ENCODE results near the gene MAP3K15. TPM values are rescaled to one million over a fixed set of nuclear protein-coding genes. Genes with fewer than 3 reads are reported as not detected.
"Not testable (repeated sequence)": the region's sequence is repeated elsewhere in the genome, so short reads cannot be mapped to it uniquely, and the experiment has no call there.

Gene MAP3K15
- total RNA-seq, 4 donors from 2014 or later = not detected

GRCh38 chrX:19517965-19518364 lies 2.7 kb upstream of the MAP3K15 start:
- peaks cover 3% of the 10 kb centered on the region for H3K27me3 ChIP-seq
- H3K9me3 ChIP-seq = no peaks in the 10 kb centered on the region
- 80 to 90% methylated on average over 4 of the region's 4 CpGs for WGBS, 2 donors
- no peak overlapping the region for H3K27ac ChIP-seq
- no peak for DNase-seq
- H3K4me1 ChIP-seq = peaks cover 0 to 8% of the 10 kb centered on the region in 2 donors
- no peaks in the 10 kb centered on the region for H3K36me3 ChIP-seq
- intact Hi-C loops (cut with DNase I) = no loop called here
- H3K4me3 ChIP-seq (replicated peaks in 1 of 3) = no peak overlapping the region
- TF ChIP-seq CTCF (IDR thresholded peaks at IDR 0.05) (no peak), POLR2A (IDR thresholded peaks at IDR 0.05) (no peak)

- H3K27ac ChIP-seq = no peak overlapping the region
- peak overlapping the region in 1 of 3 donors; percentile 12 for H3K4me3 ChIP-seq (replicated peaks in 1 of 3)
- H3K27me3 ChIP-seq = peaks cover 3% of the 10 kb centered on the region
- no peaks in the 10 kb centered on the region for H3K36me3 ChIP-seq
- peaks cover 0 to 8% of the 10 kb centered on the region in 2 donors for H3K4me1 ChIP-seq
- H3K9me3 ChIP-seq = no peaks in the 10 kb centered on the region
- intact Hi-C loops (cut with DNase I) = no loop called here
- DNase-seq = no peak
- TF ChIP-seq CTCF (IDR thresholded peaks at IDR 0.05) = no peak
- TF ChIP-seq POLR2A (IDR thresholded peaks at IDR 0.05) = no peak
- 7 to 9% methylated on average over 20 to 23 of the region's 23 CpGs for WGBS, 2 donors
Measured at GRCh38 chrX:19515615-19516105, 352 bp upstream of the MAP3K15 start.

- peak; percentile 49 to 67 for DNase-seq
- Histone ChIP-seq H3K36me3 (no peaks in the 10 kb centered on the region), H3K27ac (no peak overlapping the region), H3K9me3 (no peaks in the 10 kb centered on the region), H3K4me1 (peaks cover 0 to 8% of the 10 kb centered on the region in 2 donors), H3K4me3 (replicated peaks in 1 of 3) (no peak overlapping the region), H3K27me3 (peaks cover 3% of the 10 kb centered on the region)
- TF ChIP-seq CTCF (IDR thresholded peaks at IDR 0.05) = no peak
- no peak for TF ChIP-seq POLR2A (IDR thresholded peaks at IDR 0.05)
- 13 to 14% methylated on average over 2 to 4 of the region's 4 CpGs for WGBS, 2 donors
- intact Hi-C loops (cut with DNase I) = no loop called here
Measured at GRCh38 chrX:19513383-19513782, 1.9 kb downstream of the MAP3K15 start.

GRCh38 chrX:19512961-19513360 lies 2.3 kb downstream of the MAP3K15 start:
- WGBS, 2 donors = 14 to 16% methylated on average over 8 to 9 of the region's 9 CpGs
- TF ChIP-seq CTCF (IDR thresholded peaks at IDR 0.05) (no peak), POLR2A (IDR thresholded peaks at IDR 0.05) (no peak)
- DNase-seq = peak in 1 of 2 donors; percentile 11
- no peak overlapping the region for H3K27ac ChIP-seq
- H3K4me3 ChIP-seq (replicated peaks in 1 of 3) = no peak overlapping the region
- no peaks in the 10 kb centered on the region for H3K9me3 ChIP-seq
- intact Hi-C loops (cut with DNase I) = no loop called here
- no peaks in the 10 kb centered on the region for H3K36me3 ChIP-seq
- peaks cover 3% of the 10 kb centered on the region for H3K27me3 ChIP-seq
- H3K4me1 ChIP-seq = peaks cover 0 to 8% of the 10 kb centered on the region in 2 donors

- intact Hi-C loops (cut with DNase I) = no loop called here
- no peak for TF ChIP-seq POLR2A (IDR thresholded peaks at IDR 0.05)
- H3K27me3 ChIP-seq = peaks cover 3% of the 10 kb centered on the region
- DNase-seq = no peak
- no peaks in the 10 kb centered on the region for H3K36me3 ChIP-seq
- no peak overlapping the region for H3K27ac ChIP-seq
- WGBS, 2 donors = 85 to 88% methylated on average over 8 of the region's 8 CpGs
- H3K4me1 ChIP-seq = peaks cover 0 to 8% of the 10 kb centered on the region in 2 donors
- no peaks in the 10 kb centered on the region for H3K9me3 ChIP-seq
- no peak overlapping the region for H3K4me3 ChIP-seq (replicated peaks in 1 of 3)
Measured at GRCh38 chrX:19512359-19512758, 2.9 kb downstream of the MAP3K15 start.

- H3K36me3 ChIP-seq; intact Hi-C loops (cut with DNase I); DNase-seq; H3K9me3 ChIP-seq; H3K27me3 ChIP-seq; H3K4me3 ChIP-seq (replicated peaks in 1 of 3); H3K27ac ChIP-seq; H3K4me1 ChIP-seq: not testable (repeated sequence)
Measured at GRCh38 chrX:19511796-19512195, 3.5 kb downstream of the MAP3K15 start.
